ENCODE measurements around the gene NMBR.
"Not testable (repeated sequence)": the region's sequence is repeated elsewhere in the genome, so short reads cannot be mapped to it uniquely, and the experiment has no call there.

DNA sequence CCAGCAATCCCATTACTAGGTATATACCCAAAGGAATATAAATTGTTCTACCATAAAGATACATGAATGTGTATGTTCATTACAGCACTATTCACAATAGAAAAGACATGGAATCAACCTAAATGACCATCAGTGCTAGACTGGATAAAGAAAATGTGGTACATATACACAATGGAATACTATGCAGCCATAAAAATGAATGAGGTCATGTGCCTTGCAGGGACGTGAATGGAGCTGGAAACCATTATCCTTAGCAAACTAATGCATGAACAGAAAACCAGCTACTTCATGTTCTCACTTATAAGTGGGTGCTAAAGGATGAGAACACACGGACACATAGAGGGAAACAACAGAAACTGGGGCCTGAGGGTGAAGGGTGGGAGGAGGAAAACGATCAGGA lies 119.1 kb downstream of the NMBR start:
- TF ChIP-seq POU6F1 (CRISPR knock-in tag; IDR thresholded peaks at IDR 0.05; ENCODE audit: borderline replicate concordance, low read depth); ZC3H10 (CRISPR knock-in tag; IDR thresholded peaks at IDR 0.05): not testable (repeated sequence)
- TF ChIP-seq, protein P1, sequence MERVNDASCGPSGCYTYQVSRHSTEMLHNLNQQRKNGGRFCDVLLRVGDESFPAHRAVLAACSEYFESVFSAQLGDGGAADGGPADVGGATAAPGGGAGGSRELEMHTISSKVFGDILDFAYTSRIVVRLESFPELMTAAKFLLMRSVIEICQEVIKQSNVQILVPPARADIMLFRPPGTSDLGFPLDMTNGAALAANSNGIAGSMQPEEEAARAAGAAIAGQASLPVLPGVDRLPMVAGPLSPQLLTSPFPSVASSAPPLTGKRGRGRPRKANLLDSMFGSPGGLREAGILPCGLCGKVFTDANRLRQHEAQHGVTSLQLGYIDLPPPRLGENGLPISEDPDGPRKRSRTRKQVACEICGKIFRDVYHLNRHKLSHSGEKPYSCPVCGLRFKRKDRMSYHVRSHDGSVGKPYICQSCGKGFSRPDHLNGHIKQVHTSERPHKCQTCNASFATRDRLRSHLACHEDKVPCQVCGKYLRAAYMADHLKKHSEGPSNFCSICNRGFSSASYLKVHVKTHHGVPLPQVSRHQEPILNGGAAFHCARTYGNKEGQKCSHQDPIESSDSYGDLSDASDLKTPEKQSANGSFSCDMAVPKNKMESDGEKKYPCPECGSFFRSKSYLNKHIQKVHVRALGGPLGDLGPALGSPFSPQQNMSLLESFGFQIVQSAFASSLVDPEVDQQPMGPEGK (CRISPR knock-in tag; IDR thresholded peaks at IDR 0.05; ENCODE audit: borderline replicate concordance) = not testable (repeated sequence)
